Measurements from ENCODE around the gene EPN2.

- TF ChIP-seq CTCF (IDR thresholded peaks at IDR 0.05) (no peak), POLR2A (IDR thresholded peaks at IDR 0.05) (no peak)
Measured at GRCh38 chr17:19337712-19338023, 100.5 kb downstream of the EPN2 start.

Measured in thyroid gland (tissue), 4 donors.